AML-193 (cell line): ENCODE results near the gene LZTFL1.

Experiments used
- DNase-seq, 2 experiments: peaks; one replicate each; lab custom pipeline; 2025; lab: John Stamatoyannopoulos, UW

LZTFL1 gene

GRCh38 chr3:45841757-45842491 lies at the start of gene LZTFL1:
Gene LZTFL1, minus strand, starts transcription at chr3:45842119. Its CDS starts 128 bp downstream, at chr3:45841991.
- peak; percentile 96 to 97 for DNase-seq

GRCh38 chr3:45890405-45890804 lies 48.5 kb upstream of the LZTFL1 start:
- no peak for DNase-seq

GRCh38 chr3:45889337-45889736 lies 47.4 kb upstream of the LZTFL1 start:
- DNase-seq = no peak

GRCh38 chr3:45887759-45888511 lies 46.0 kb upstream of the LZTFL1 start:
- no peak for DNase-seq

- DNase-seq = no peak
Measured at GRCh38 chr3:45887285-45887684, 45.4 kb upstream of the LZTFL1 start.

GRCh38 chr3:45885979-45886705 lies 44.2 kb upstream of the LZTFL1 start, which contains the start of gene CCR9:
Gene CCR9, plus strand, starts transcription at chr3:45886543. Its CDS starts 8,391 bp downstream, at chr3:45894934.
- DNase-seq = no peak

- DNase-seq = no peak
Measured at GRCh38 chr3:45884368-45885201, 42.7 kb upstream of the LZTFL1 start.

- no peak for DNase-seq
Measured at GRCh38 chr3:45881078-45882022, 39.4 kb upstream of the LZTFL1 start.

GRCh38 chr3:45880725-45881077 lies 38.8 kb upstream of the LZTFL1 start:
- DNase-seq = no peak

GRCh38 chr3:45878124-45878523 lies 36.2 kb upstream of the LZTFL1 start:
- no peak for DNase-seq

GRCh38 chr3:45874677-45875346 lies 32.9 kb upstream of the LZTFL1 start:
- no peak for DNase-seq

GRCh38 chr3:45873638-45874037 lies 31.7 kb upstream of the LZTFL1 start:
- DNase-seq = no peak

GRCh38 chr3:45873036-45873435 lies 31.1 kb upstream of the LZTFL1 start:
- DNase-seq = no peak

GRCh38 chr3:45872569-45872968 lies 30.6 kb upstream of the LZTFL1 start:
- no peak for DNase-seq

GRCh38 chr3:45871780-45872179 lies 29.9 kb upstream of the LZTFL1 start:
- DNase-seq = no peak

- no peak for DNase-seq
Measured at GRCh38 chr3:45870099-45870498, 28.2 kb upstream of the LZTFL1 start.

GRCh38 chr3:45869638-45870037 lies 27.7 kb upstream of the LZTFL1 start:
- DNase-seq = no peak

- no peak for DNase-seq
Measured at GRCh38 chr3:45868650-45869049, 26.7 kb upstream of the LZTFL1 start.

- no peak for DNase-seq
Measured at GRCh38 chr3:45868213-45868612, 26.3 kb upstream of the LZTFL1 start.

GRCh38 chr3:45865563-45865962 lies 23.6 kb upstream of the LZTFL1 start:
- no peak for DNase-seq
